ENCODE results near the gene UBE2V1. TPM values are rescaled to one million over a fixed set of nuclear protein-coding genes. Genes with fewer than 3 reads are reported as not detected.

The UBE2V1 gene
- total and polyA plus RNA-seq, 10 of the 15 experiments (the other 5 are each of a cell fraction or from before 2014, with no cell fraction given) = 51.8 to 219 (median 141) TPM

DNA sequence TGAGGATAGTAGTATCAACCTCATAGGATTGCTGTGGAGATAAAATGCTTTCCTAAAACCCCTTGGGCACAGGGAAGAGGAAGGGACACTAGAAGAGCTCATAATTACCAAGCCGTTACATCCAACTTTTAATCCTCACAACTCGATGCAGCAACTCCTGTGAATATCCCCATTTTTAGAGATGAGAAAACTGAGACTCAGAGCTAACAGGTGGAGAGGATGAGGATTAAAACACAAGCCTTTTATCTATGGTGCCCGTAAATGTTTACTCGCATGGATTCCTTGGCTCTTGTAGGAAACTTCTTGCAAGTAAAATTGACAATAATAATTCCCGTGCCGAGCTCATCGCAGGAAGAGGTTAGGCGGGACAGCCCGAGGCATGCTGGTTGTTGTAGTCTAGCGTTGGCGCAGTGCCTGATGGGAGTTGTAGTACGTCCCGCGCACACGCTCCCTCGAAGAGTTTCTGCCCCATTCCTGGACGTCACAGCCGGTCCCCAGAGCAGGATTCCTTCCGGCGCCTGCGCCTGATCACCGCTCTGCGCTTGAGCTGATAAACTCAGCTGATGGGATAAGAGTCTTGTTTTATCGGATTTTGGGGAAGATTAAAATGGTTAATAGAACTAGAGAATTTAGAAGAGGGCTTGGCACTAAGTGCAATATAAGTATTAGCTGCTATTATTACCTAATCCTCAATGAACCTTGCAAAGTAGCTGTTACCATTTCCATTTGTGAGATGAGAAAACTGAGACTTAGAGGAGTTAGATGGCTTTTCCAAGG is 2.8 kb upstream of the UBE2V1 start (continued):
- TF ChIP-seq, protein P1, sequence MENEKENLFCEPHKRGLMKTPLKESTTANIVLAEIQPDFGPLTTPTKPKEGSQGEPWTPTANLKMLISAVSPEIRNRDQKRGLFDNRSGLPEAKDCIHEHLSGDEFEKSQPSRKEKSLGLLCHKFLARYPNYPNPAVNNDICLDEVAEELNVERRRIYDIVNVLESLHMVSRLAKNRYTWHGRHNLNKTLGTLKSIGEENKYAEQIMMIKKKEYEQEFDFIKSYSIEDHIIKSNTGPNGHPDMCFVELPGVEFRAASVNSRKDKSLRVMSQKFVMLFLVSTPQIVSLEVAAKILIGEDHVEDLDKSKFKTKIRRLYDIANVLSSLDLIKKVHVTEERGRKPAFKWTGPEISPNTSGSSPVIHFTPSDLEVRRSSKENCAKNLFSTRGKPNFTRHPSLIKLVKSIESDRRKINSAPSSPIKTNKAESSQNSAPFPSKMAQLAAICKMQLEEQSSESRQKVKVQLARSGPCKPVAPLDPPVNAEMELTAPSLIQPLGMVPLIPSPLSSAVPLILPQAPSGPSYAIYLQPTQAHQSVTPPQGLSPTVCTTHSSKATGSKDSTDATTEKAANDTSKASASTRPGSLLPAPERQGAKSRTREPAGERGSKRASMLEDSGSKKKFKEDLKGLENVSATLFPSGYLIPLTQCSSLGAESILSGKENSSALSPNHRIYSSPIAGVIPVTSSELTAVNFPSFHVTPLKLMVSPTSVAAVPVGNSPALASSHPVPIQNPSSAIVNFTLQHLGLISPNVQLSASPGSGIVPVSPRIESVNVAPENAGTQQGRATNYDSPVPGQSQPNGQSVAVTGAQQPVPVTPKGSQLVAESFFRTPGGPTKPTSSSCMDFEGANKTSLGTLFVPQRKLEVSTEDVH (IDR thresholded peaks at IDR 0.05; ENCODE audit: low read depth, partially characterized antibody) = no peak
- TF ChIP-seq SUPT20H (IDR thresholded peaks at IDR 0.05; ENCODE audit: borderline replicate concordance, control insufficient read depth, low read depth, low read length) = no peak

DNA sequence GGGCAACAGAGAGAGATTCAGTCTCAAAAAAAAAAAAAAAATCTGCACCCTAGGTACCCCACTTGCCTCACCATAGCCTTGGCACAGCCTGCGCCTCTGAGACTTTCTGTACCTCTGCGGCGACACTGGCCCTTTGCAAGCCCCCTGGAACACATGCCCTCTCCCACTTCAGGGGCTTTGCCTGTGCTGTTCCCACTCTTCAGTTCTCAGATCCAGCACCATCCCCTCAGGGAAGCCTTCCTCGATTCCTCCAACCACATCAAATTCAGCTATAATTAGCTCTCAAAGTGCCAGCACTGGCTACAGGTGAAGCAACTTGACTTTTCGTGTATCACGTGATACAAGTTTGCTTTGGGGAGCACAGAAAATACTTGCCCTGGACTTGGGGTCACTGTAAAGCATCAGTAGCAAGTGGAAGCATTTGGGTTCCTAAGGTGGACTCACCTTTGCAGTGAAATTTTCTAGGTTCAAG is 2.1 kb upstream of the UBE2V1 start:
- Histone ChIP-seq H4K20me1 (ENCODE audit: control insufficient read depth, insufficient read depth) (peaks cover 2% of the 10 kb centered on the region), H3K4me3 (peak overlapping the region; percentile 96), H3K4me2 (ENCODE audit: control insufficient read depth, insufficient read depth) (peak overlapping the region; percentile 99), H3K79me2 (ENCODE audit: control insufficient read depth, insufficient read depth, low read length) (peaks cover 48% of the 10 kb centered on the region), H3K27me3 (replicated peaks in 1 of 2; ENCODE audit: control insufficient read depth in 2 of 2, insufficient read depth in 2 of 2, low read length in 1 of 2) (no peaks in the 10 kb centered on the region), H2AFZ (ENCODE audit: control insufficient read depth, low read depth, low read length) (peak overlapping the region; percentile 95), H3K9ac (ENCODE audit: control insufficient read depth, insufficient read depth, low read length) (peak overlapping the region; percentile 60), H3K36me3 (ENCODE audit: control insufficient read depth in 2 of 2, insufficient read depth in 2 of 2, low read length in 1 of 2) (no peaks in the 10 kb centered on the region), H3K27ac (ENCODE audit: control insufficient read depth, insufficient read depth) (peak overlapping the region; percentile 54; the same call in 1 of the 2 replicates), H3K4me1 (ENCODE audit: control insufficient read depth, insufficient read depth, low read length) (peaks cover 28% of the 10 kb centered on the region), H3K9me3 (replicated peaks; ENCODE audit: control insufficient read depth, insufficient read depth, low read length) (no peaks in the 10 kb centered on the region)
- FAIRE-seq (no peak), ATAC-seq (no peak), DNase-seq (ENCODE audit: low read depth, low spot score) (no peak)
- in situ Hi-C loops (cut with MboI) (no loop called here), intact Hi-C loops (cut with micrococcal nuclease; ENCODE audit: unreplicated experiment) (no loop called here)
- TF ChIP-seq, protein P2, sequence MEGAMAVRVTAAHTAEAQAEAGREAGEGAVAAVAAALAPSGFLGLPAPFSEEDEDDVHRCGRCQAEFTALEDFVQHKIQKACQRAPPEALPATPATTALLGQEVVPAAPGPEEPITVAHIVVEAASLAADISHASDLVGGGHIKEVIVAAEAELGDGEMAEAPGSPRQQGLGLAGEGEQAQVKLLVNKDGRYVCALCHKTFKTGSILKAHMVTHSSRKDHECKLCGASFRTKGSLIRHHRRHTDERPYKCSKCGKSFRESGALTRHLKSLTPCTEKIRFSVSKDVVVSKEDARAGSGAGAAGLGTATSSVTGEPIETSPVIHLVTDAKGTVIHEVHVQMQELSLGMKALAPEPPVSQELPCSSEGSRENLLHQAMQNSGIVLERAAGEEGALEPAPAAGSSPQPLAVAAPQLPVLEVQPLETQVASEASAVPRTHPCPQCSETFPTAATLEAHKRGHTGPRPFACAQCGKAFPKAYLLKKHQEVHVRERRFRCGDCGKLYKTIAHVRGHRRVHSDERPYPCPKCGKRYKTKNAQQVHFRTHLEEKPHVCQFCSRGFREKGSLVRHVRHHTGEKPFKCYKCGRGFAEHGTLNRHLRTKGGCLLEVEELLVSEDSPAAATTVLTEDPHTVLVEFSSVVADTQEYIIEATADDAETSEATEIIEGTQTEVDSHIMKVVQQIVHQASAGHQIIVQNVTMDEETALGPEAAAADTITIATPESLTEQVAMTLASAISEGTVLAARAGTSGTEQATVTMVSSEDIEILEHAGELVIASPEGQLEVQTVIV (IDR thresholded peaks at IDR 0.05; ENCODE audit: borderline replicate concordance, partially characterized antibody) = no peak
- TF ChIP-seq, protein P3, sequence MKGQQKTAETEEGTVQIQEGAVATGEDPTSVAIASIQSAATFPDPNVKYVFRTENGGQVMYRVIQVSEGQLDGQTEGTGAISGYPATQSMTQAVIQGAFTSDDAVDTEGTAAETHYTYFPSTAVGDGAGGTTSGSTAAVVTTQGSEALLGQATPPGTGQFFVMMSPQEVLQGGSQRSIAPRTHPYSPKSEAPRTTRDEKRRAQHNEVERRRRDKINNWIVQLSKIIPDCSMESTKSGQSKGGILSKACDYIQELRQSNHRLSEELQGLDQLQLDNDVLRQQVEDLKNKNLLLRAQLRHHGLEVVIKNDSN (IDR thresholded peaks at IDR 0.05; ENCODE audit: borderline replicate concordance, extremely low read length, insufficient read depth, low read depth, low read length) = peak; percentile 36
- TF ChIP-seq, protein P4, sequence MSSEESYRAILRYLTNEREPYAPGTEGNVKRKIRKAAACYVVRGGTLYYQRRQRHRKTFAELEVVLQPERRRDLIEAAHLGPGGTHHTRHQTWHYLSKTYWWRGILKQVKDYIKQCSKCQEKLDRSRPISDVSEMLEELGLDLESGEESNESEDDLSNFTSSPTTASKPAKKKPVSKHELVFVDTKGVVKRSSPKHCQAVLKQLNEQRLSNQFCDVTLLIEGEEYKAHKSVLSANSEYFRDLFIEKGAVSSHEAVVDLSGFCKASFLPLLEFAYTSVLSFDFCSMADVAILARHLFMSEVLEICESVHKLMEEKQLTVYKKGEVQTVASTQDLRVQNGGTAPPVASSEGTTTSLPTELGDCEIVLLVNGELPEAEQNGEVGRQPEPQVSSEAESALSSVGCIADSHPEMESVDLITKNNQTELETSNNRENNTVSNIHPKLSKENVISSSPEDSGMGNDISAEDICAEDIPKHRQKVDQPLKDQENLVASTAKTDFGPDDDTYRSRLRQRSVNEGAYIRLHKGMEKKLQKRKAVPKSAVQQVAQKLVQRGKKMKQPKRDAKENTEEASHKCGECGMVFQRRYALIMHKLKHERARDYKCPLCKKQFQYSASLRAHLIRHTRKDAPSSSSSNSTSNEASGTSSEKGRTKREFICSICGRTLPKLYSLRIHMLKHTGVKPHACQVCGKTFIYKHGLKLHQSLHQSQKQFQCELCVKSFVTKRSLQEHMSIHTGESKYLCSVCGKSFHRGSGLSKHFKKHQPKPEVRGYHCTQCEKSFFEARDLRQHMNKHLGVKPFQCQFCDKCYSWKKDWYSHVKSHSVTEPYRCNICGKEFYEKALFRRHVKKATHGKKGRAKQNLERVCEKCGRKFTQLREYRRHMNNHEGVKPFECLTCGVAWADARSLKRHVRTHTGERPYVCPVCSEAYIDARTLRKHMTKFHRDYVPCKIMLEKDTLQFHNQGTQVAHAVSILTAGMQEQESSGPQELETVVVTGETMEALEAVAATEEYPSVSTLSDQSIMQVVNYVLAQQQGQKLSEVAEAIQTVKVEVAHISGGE (CRISPR knock-in tag; IDR thresholded peaks at IDR 0.05) = peak; percentile 47
- TF ChIP-seq RAD51 (IDR thresholded peaks at IDR 0.05) = peak; percentile 84
- 51% methylated on average over 6 of the region's 6 CpGs for WGBS (ENCODE audit: insufficient coverage, insufficient replicate concordance, low lambda C conversion rate, missing lambda C conversion rate)
- BruUV-seq (replicated peaks) = no TSS peak
- POLR2A ChIA-PET = interaction anchor here (0.7 to 2.8 kb wide), 10 partner anchors 9 to 397 kb away, joined by 3 to 34 read pairs (median 4); partner anchors contain the start of genes PEDS1, RNF114 and SLC9A8
- RAD21 ChIA-PET (ENCODE audit: unreplicated experiment) = interaction anchor here (0.5 to 2.7 kb wide), 13 partner anchors 13 to 177 kb away, joined by 3 to 13 read pairs (median 5); partner anchors contain the start of gene PEDS1
- SMC1A ChIA-PET (ENCODE audit: uncharacterized antibody, unreplicated experiment) = interaction anchor here (1.0 to 2.7 kb wide), 8 partner anchors 9 to 135 kb away, joined by 3 to 28 read pairs (median 10); partner anchors contain the start of gene PEDS1
- CTCF ChIA-PET = interaction anchor here (0.6 to 9.8 kb wide), 18 partner anchors 9 to 461 kb away, joined by 3 to 219 read pairs (median 6); no protein-coding TSS in a partner anchor

Data from GM12878 (cell line).